AG08396 (cell line): Measurements from ENCODE around the gene RNF152.

ENCODE experiments used
- DNase-seq: peaks from one replicate; pipeline ENCODE4 v3.0.0; 2012; ENCODE audit warnings: low spot score, mixed read lengths

The RNF152 gene, protein sequence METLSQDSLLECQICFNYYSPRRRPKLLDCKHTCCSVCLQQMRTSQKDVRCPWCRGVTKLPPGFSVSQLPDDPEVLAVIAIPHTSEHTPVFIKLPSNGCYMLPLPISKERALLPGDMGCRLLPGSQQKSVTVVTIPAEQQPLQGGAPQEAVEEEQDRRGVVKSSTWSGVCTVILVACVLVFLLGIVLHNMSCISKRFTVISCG

DNA sequence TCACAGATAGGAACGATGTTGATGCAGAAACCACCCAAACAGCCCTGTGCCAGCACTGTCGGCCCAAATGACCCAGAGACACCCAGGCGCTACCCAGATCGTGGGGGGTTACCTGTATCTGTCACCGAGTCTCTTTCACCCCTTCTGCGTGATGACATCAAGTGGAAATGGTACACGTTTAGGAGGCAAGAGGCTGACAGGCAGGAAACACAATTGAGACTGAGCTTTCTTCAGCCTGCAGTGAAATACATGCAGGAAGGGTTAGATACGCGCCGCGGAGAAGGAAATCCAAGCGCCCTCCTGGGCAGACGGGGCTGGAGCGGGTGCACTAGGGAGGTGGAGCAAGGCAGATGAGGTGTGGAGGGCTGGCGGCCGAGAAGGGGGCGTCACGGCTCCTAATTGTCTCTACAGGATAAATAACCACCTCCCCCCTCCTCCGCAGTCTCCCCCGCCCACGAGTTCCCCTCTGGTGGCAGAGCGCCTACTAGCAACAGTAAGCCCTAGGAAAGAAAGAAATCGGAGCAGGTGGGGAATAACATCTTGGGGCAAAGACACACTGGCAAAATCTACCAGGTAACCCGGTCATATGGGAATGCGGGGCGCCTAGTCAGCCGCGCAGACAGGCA, at the start of gene RNF152:
Gene RNF152 (minus strand): TSS at position 325 of the 626 bp plus-strand sequence. CDS start 76,544 bp downstream, outside the sequence.
- DNase-seq: peak; percentile 34

- no peak for DNase-seq
Observed at GRCh38 chr18:61941948-61942471, 49.2 kb upstream of the RNF152 start.

DNA sequence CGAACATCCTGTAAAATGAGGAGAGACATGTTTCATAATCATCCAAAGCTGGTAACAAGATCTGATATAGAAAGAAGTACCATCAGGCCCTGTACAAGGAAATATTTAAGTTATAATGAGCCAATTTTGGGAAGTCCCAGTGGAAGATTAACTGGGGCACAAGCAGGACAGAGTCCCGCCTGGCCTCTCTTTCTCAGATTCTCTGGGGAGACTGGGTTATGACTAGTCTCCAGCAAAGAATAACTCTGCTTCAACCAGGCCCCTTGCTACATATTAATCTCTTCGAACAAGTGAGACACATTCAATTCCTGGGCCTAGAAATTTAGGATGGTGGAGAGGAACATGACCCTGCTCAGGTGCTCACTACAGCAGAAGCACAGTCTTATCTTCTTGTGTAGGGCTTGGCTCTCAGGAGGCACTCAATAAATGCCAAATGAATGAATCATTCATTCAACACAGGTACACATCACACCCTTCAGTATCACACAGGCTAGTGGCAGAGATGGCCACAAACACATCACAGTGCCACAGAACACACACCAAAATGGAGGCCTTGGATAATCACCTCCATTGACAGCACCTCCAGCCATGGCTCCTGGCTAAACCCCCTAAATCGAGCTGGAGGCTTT, 46.4 kb upstream of the RNF152 start:
- DNase-seq: no peak

- no peak for DNase-seq
Observed at GRCh38 chr18:61935362-61935761, 42.6 kb upstream of the RNF152 start.

DNA sequence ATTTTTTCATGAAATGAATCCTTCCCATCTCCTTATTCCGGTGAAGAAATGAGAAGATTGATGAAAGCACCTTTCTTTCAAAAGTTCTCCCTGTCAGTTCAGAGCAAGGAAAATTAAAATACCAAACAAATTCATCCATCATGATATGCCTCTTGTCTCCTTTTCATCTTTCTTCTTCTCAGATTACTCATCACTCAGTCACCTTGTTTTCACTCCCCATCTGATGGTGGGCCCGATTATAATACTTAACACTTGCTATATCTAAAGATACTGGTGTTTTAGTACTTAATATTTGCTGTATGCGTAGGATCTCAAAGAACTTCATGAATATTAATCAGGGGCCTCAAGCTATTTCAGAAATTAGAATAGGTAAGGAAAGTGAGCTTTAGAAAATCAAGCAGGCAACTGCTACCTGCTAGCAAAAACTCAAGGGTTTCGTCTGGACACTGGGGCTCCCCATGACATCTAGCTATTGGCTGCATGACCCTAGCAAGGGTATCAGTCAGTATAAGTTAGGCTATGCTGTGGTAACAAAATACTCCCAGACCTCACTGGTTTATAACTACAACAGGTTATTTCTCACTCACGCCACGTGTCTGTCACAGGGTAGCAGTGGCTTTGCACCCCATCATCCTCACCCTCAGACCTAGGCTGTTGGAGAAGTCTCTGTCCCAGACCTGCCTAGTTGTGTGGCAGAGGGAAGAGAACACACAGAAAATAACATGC, 39.0 kb upstream of the RNF152 start:
- no peak for DNase-seq

- DNase-seq: no peak
Observed at GRCh38 chr18:61929881-61930640, 37.3 kb upstream of the RNF152 start.

DNA sequence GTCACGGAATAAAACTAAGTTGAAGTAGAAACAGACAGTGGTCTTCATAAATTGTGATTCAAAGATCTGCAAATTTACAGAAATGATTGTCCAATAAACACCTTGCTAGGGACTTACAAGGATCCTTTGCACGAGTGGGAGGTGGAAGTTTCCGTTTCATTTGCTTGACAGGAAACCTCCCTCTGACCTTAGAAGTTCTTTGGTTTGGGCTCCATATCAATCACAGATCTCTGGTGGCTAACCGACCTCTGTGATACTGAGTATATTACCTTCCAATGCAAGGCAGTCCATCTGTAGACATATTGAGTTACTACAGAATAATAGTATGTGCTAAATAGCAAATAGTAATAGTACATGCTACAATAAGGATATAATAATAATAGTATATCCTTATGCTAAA, 33.7 kb upstream of the RNF152 start:
- DNase-seq: no peak

- no peak for DNase-seq
Observed at GRCh38 chr18:61924550-61924949, 31.7 kb upstream of the RNF152 start.

DNA sequence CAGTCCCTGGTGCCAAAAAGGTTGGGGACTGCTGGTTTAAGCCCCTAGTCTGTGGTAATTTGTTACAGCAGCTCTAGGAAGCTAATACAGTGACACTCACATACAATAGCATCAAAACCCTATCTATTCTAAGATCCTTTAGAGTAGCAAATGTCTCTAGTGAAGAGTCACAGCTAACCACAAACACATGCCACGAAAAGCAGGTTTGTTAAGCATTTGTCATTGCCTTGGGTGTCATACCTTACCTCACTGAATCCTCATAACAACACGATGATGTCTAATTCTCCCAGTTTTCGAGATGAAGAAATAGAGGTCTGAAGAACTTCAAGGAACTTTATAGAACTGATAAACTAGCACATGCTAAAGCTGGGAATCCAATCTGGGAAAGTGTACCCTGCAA, 29.6 kb upstream of the RNF152 start:
- DNase-seq: no peak

- DNase-seq: no peak
Observed at GRCh38 chr18:61921621-61922235, 28.9 kb upstream of the RNF152 start.

- no peak for DNase-seq
Observed at GRCh38 chr18:61917818-61918217, 25.0 kb upstream of the RNF152 start.

DNA sequence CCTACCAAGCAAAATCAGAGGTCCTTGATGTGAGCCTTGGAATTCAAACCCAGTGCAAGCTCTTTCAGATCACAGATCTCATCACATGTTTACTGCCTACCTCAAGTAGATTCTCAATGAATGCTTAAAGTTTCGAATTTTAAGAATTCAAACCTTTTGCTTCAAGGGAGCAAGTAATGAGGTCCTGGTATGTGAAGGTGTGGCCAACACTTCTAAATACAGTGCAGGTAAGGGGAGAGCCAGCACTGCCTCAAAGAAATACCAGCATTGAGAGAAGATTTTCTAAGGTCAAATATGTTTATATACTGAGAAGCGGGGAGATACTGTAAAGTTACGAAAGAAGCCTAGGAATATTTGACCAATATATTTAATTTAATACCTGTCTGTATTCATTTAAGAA, 19.7 kb upstream of the RNF152 start:
- no peak for DNase-seq

DNA sequence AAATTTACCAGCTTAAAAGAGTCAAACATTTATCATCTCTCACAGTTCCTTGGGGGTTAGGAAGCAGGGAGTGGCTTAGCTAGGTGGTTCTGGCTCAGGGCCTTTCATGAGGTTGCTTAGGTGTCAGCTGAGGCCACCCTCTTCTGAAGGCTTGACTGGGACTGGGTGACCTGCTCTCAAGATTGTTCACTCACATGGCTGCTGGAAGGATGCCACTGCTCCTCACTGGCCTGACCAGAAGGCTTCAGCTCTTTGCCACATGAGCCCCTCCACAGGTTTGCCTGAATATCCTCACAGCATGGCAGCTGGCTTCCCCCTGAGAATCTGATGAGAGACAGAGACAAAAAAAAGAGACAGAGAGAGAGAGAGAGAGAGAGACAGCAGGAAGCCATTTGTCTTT, 17.3 kb upstream of the RNF152 start:
- DNase-seq: no peak

DNA sequence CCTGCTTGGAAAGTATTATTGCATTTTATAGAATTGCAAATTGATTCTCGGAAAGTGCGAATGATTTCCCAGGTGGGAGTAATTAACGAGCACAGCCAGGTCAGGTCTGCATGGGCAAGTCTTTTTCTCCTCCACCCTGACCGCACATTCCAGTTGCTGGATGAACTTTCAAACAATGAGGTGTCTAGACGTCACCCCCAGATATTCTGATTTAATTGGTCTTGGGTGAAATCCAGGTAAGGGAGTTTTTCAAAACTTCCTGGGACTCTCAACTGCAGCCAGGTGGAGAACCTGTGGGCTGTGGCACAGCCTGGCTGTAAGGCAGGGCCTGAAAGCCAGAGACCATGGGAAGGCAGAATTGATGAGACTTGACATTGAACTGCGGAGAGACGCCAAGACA, 15.9 kb upstream of the RNF152 start:
- DNase-seq: no peak

DNA sequence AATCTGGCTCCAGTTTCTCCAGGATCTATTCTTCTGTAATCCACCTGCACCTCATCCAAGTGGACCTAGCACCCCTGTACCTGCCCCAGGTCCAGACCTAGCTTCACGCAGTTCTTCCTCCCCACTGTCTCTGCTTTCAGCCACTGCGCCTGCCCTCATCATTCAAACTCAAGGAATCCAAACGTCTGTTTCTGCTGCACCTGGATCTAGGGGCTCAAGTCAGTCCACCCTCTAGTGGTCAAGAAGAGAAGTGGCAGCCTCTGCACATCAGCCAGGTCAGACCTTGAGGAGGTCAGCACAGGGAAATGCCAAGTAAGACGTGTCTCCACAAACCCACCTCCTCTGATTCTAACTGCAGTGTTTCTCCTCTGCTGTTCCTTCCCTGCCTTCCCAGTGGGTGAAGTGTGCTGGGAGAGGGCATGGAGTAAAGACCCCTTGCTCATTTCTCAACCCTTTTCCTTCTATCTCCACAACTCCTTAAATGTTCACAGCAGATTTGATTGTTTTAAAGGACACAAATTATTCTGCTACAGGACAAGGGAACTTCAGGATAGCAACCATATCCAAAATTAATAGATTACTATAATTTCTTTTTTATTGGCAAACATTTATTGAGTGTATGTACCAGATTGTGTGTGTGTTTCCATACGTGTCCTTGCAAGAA, 8.6 kb upstream of the RNF152 start:
- peak; percentile 71 for DNase-seq

DNA sequence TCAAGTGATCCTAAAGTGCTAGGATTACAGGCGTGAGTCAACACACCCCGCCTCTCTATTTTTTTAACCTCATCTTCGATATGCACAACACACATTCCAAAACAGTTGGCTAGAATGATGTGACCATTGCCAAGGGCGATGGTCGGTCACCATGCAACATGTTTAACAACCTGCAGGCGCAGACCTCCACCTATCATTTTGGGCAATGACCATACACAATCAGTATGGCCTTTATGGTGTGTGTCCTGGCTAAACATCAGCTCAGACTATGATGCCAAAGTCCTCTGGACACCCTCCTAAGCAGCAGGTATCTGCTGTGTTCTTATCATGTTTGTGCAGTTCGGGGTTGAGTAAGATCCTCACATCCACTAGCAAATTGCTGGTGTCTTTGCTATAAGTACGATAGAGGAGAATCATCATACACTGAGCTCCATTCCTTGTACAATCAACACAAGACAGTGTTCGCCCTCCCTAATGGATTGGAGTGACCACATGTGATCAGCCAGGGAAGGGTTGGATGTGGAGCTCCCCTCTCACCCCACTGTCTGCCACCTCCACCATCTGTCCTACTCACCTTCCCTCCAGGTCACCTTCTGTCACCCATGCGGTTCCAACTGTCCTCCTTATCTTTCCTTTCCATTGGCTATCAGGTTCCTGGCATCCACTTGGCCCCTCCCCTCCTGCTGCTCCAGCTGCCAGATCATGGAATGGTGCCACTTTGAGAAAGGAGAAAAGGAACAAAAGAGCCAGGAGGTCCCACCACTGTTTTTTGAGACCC, 7.9 kb upstream of the RNF152 start:
- no peak for DNase-seq

GRCh38 chr18:61898640-61899101, 5.9 kb upstream of the RNF152 start:
- DNase-seq: no peak

DNA sequence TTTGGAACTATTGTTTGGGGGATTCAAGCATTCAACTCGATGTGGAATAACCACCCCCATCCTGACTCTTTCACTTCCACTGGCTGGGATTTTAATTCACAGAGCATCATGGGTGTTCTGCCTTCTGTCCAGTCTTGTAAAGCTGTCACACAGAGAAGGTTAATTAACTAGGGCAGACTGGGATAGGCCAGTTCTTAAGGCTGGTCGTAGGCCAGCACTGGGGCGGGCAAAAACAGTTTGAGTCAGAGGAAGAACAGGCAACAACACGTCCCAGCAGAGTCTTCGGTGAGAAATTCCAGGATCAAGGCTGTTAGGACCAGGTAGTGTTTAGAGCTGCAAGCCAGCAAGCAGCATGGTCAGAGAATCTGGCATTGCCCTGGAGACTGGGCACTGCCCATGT, 4.0 kb upstream of the RNF152 start:
- peak; percentile 78 for DNase-seq

GRCh38 chr18:61896118-61896517, 3.3 kb upstream of the RNF152 start:
- no peak for DNase-seq
